Tibial nerve (tissue), 3 donors: ENCODE data around the gene DNAJC11.

Source experiments
- CTCF ChIP-seq, 5 experiments: fragments of 200-600 bp in 3 of 5; fragments of 450-650 bp in 2 of 5; sonication (generic) in 3 of 5; IDR thresholded peaks; one replicate each; pipeline ENCODE4 v1.5.1; 2016 to 2019; ENCODE audit warnings: antibody characterized with exemption in 5 of 5, mild to moderate bottlenecking in 3 of 5, moderate library complexity in 2 of 5
- POLR2A ChIP-seq, 2 donors: fragments of 450-650 bp; IDR thresholded peaks; one replicate each; pipeline ENCODE4 v1.6.1; 2017; ENCODE audit warnings: antibody characterized with exemption in 2 of 2, mild to moderate bottlenecking in 2 of 2, moderate library complexity in 2 of 2

GRCh38 chr1:6587261-6588005, 114.2 kb downstream of the DNAJC11 start:
- TF ChIP-seq CTCF (IDR thresholded peaks at IDR 0.05) = no peak
- no peak for TF ChIP-seq POLR2A (IDR thresholded peaks at IDR 0.05)
